ENCODE measurements around the gene TIMP2.
"Not testable (repeated sequence)": the region's sequence is repeated elsewhere in the genome, so short reads cannot be mapped to it uniquely, and the experiment has no call there.

TIMP2 gene

GRCh38 chr17:78910497-78911284 is 14.5 kb downstream of the TIMP2 start:
- TF ChIP-seq POLR2A (IDR thresholded peaks at IDR 0.05; ENCODE audit: low read depth, low read length) (no peak), TAF1 (IDR thresholded peaks at IDR 0.05; ENCODE audit: borderline replicate concordance, low read depth, low read length) (no peak), POLR2AphosphoS5 (IDR thresholded peaks at IDR 0.05; ENCODE audit: low read depth, low read length) (no peak)
- DNase-seq (ENCODE audit: insufficient read length) = no peak
- no peak for FAIRE-seq

- FAIRE-seq (no peak), DNase-seq (ENCODE audit: insufficient read length) (no peak)
- TF ChIP-seq TAF1 (IDR thresholded peaks at IDR 0.05; ENCODE audit: borderline replicate concordance, low read depth, low read length) (no peak), POLR2AphosphoS5 (IDR thresholded peaks at IDR 0.05; ENCODE audit: low read depth, low read length) (no peak), POLR2A (IDR thresholded peaks at IDR 0.05; ENCODE audit: low read depth, low read length) (no peak)
Measured at GRCh38 chr17:78908426-78908825, 16.8 kb downstream of the TIMP2 start.

- DNase-seq (ENCODE audit: insufficient read length) (no peak), FAIRE-seq (no peak)
- TF ChIP-seq TAF1 (IDR thresholded peaks at IDR 0.05; ENCODE audit: borderline replicate concordance, low read depth, low read length) (no peak), POLR2A (IDR thresholded peaks at IDR 0.05; ENCODE audit: low read depth, low read length) (no peak), POLR2AphosphoS5 (IDR thresholded peaks at IDR 0.05; ENCODE audit: low read depth, low read length) (no peak)
Measured at GRCh38 chr17:78905541-78905940, 19.6 kb downstream of the TIMP2 start.

GRCh38 chr17:78905116-78905515 is 20.1 kb downstream of the TIMP2 start:
- TF ChIP-seq POLR2A (IDR thresholded peaks at IDR 0.05; ENCODE audit: low read depth, low read length) (no peak), TAF1 (IDR thresholded peaks at IDR 0.05; ENCODE audit: borderline replicate concordance, low read depth, low read length) (no peak), POLR2AphosphoS5 (IDR thresholded peaks at IDR 0.05; ENCODE audit: low read depth, low read length) (no peak)
- FAIRE-seq = no peak
- no peak for DNase-seq (ENCODE audit: insufficient read length)

- TF ChIP-seq TAF1 (IDR thresholded peaks at IDR 0.05; ENCODE audit: borderline replicate concordance, low read depth, low read length) = no peak
- no peak for TF ChIP-seq POLR2AphosphoS5 (IDR thresholded peaks at IDR 0.05; ENCODE audit: low read depth, low read length)
- TF ChIP-seq POLR2A (IDR thresholded peaks at IDR 0.05; ENCODE audit: low read depth, low read length) = no peak
- FAIRE-seq (no peak), DNase-seq (ENCODE audit: insufficient read length) (no peak)
Measured at GRCh38 chr17:78904371-78904770, 20.8 kb downstream of the TIMP2 start.

- TF ChIP-seq TAF1 (IDR thresholded peaks at IDR 0.05; ENCODE audit: borderline replicate concordance, low read depth, low read length) (no peak), POLR2AphosphoS5 (IDR thresholded peaks at IDR 0.05; ENCODE audit: low read depth, low read length) (no peak), POLR2A (IDR thresholded peaks at IDR 0.05; ENCODE audit: low read depth, low read length) (no peak)
- FAIRE-seq = no peak
- DNase-seq (ENCODE audit: insufficient read length) = no peak
Measured at GRCh38 chr17:78903101-78903779, 21.9 kb downstream of the TIMP2 start, which contains the start of gene CEP295NL. Gene CEP295NL (minus strand): TSS chr17:78903201. CDS start chr17:78901828, 1,373 bp downstream.

- FAIRE-seq; DNase-seq (ENCODE audit: insufficient read length): not testable (repeated sequence)
Measured at GRCh38 chr17:78902231-78902630, 23.0 kb downstream of the TIMP2 start.

GRCh38 chr17:78901806-78902205 is 23.4 kb downstream of the TIMP2 start:
- no peak for TF ChIP-seq POLR2AphosphoS5 (IDR thresholded peaks at IDR 0.05; ENCODE audit: low read depth, low read length)
- TF ChIP-seq TAF1 (IDR thresholded peaks at IDR 0.05; ENCODE audit: borderline replicate concordance, low read depth, low read length) = no peak
- TF ChIP-seq POLR2A (IDR thresholded peaks at IDR 0.05; ENCODE audit: low read depth, low read length) = no peak
- FAIRE-seq (no peak), DNase-seq (ENCODE audit: insufficient read length) (no peak)

- no peak for DNase-seq (ENCODE audit: insufficient read length)
- TF ChIP-seq TAF1 (IDR thresholded peaks at IDR 0.05; ENCODE audit: borderline replicate concordance, low read depth, low read length) (no peak), POLR2AphosphoS5 (IDR thresholded peaks at IDR 0.05; ENCODE audit: low read depth, low read length) (no peak), POLR2A (IDR thresholded peaks at IDR 0.05; ENCODE audit: low read depth, low read length) (no peak)
- no peak for FAIRE-seq
Measured at GRCh38 chr17:78900816-78901215, 24.4 kb downstream of the TIMP2 start.

GRCh38 chr17:78899361-78900260 is 25.6 kb downstream of the TIMP2 start:
- no peak for FAIRE-seq
- TF ChIP-seq POLR2AphosphoS5 (IDR thresholded peaks at IDR 0.05; ENCODE audit: low read depth, low read length) (no peak), TAF1 (IDR thresholded peaks at IDR 0.05; ENCODE audit: borderline replicate concordance, low read depth, low read length) (no peak), POLR2A (IDR thresholded peaks at IDR 0.05; ENCODE audit: low read depth, low read length) (no peak)
- DNase-seq (ENCODE audit: insufficient read length) = no peak

GRCh38 chr17:78898947-78899346 is 26.2 kb downstream of the TIMP2 start:
- TF ChIP-seq POLR2A (IDR thresholded peaks at IDR 0.05; ENCODE audit: low read depth, low read length) (no peak), POLR2AphosphoS5 (IDR thresholded peaks at IDR 0.05; ENCODE audit: low read depth, low read length) (no peak), TAF1 (IDR thresholded peaks at IDR 0.05; ENCODE audit: borderline replicate concordance, low read depth, low read length) (no peak)
- FAIRE-seq (no peak), DNase-seq (ENCODE audit: insufficient read length) (no peak)
